Neural cell (in vitro differentiated cells): ENCODE measurements around the gene TRIM58.

ENCODE experiments used
- CTCF ChIP-seq: fragments of 450-650 bp; IDR thresholded peaks from 2 replicates; pipeline ENCODE4 v1.5.1; 2014; ENCODE audit warnings: antibody characterized with exemption, mild to moderate bottlenecking, moderate library complexity; ENCODE audit not compliant: poor library complexity, severe bottlenecking
- EP300 ChIP-seq: fragments of 450-650 bp; conservative IDR thresholded peaks from 2 replicates; pipeline ENCODE4 v1.6.1; 2014; ENCODE audit warnings: antibody characterized with exemption, mild to moderate bottlenecking, moderate library complexity; ENCODE audit not compliant: poor library complexity, severe bottlenecking
- EZH2 ChIP-seq: fragments of 200-600, 300-800 bp; shearing (Covaris generic), sonication (generic); IDR thresholded peaks from 2 replicates; pipeline ENCODE4 v1.6.1; 2014; ENCODE audit warnings: antibody characterized with exemption, low read length, borderline replicate concordance, mild to moderate bottlenecking; ENCODE audit not compliant: insufficient read depth, poor library complexity, severe bottlenecking
- MXI1 ChIP-seq: fragments of 450-650 bp; conservative IDR thresholded peaks from 2 replicates; pipeline ENCODE4 v1.6.1; 2014; ENCODE audit warnings: antibody characterized with exemption, mild to moderate bottlenecking; ENCODE audit not compliant: poor library complexity, severe bottlenecking
- POLR2AphosphoS5 ChIP-seq: IDR thresholded peaks from 2 replicates; pipeline ENCODE4 v1.6.1; 2012
- RAD21 ChIP-seq: fragments of 450-650 bp; conservative IDR thresholded peaks from 2 replicates; pipeline ENCODE4 v1.6.1; 2014; ENCODE audit warnings: antibody characterized with exemption, mild to moderate bottlenecking, moderate library complexity
- SMC3 ChIP-seq: fragments of 450-650 bp; conservative IDR thresholded peaks from 2 replicates; pipeline ENCODE4 v1.6.1; 2014; ENCODE audit warnings: antibody characterized with exemption, mild to moderate bottlenecking, moderate library complexity; ENCODE audit not compliant: poor library complexity
- TAF1 ChIP-seq: IDR thresholded peaks from 2 replicates; pipeline ENCODE4 v1.6.1; 2012; ENCODE audit warnings: low read depth
- TF ChIP-seq, protein P1 (sequence below): IDR thresholded peaks from 2 replicates; pipeline ENCODE4 v1.6.1; 2012; ENCODE audit warnings: borderline replicate concordance

GRCh38 chr1:247843411-247843810 is 13.6 kb upstream of the TRIM58 start:
- TF ChIP-seq POLR2AphosphoS5 (no peak), EP300 (no peak), EZH2 (no peak), CTCF (no peak), TAF1 (no peak), RAD21 (no peak), SMC3 (no peak), MXI1 (no peak)
- TF ChIP-seq, protein P1, sequence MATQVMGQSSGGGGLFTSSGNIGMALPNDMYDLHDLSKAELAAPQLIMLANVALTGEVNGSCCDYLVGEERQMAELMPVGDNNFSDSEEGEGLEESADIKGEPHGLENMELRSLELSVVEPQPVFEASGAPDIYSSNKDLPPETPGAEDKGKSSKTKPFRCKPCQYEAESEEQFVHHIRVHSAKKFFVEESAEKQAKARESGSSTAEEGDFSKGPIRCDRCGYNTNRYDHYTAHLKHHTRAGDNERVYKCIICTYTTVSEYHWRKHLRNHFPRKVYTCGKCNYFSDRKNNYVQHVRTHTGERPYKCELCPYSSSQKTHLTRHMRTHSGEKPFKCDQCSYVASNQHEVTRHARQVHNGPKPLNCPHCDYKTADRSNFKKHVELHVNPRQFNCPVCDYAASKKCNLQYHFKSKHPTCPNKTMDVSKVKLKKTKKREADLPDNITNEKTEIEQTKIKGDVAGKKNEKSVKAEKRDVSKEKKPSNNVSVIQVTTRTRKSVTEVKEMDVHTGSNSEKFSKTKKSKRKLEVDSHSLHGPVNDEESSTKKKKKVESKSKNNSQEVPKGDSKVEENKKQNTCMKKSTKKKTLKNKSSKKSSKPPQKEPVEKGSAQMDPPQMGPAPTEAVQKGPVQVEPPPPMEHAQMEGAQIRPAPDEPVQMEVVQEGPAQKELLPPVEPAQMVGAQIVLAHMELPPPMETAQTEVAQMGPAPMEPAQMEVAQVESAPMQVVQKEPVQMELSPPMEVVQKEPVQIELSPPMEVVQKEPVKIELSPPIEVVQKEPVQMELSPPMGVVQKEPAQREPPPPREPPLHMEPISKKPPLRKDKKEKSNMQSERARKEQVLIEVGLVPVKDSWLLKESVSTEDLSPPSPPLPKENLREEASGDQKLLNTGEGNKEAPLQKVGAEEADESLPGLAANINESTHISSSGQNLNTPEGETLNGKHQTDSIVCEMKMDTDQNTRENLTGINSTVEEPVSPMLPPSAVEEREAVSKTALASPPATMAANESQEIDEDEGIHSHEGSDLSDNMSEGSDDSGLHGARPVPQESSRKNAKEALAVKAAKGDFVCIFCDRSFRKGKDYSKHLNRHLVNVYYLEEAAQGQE, result no peak
